Gastroesophageal sphincter (tissue), 3 donors: ENCODE results near the gene FBXO15.

ENCODE experiments used
- EP300 ChIP-seq: sonication (generic); formaldehyde crosslinking; IDR thresholded peaks from one replicate; pipeline ENCODE4 v1.6.1; 2017; ENCODE audit warnings: antibody characterized with exemption, mild to moderate bottlenecking
- POLR2A ChIP-seq, 2 donors: fragments of 450-650 bp; IDR thresholded peaks; one replicate each; pipeline ENCODE4 v1.6.1; 2017; ENCODE audit warnings: antibody characterized with exemption in 2 of 2, mild to moderate bottlenecking in 2 of 2, moderate library complexity in 1 of 2
- TF ChIP-seq, protein P1 (sequence below), 4 experiments: fragments of 200-600 bp in 2 of 4; fragments of 450-650 bp in 2 of 4; sonication (generic) in 1 of 4; IDR thresholded peaks; one replicate each; pipeline ENCODE4 v1.5.1; 2017 to 2019; ENCODE audit warnings: antibody characterized with exemption in 4 of 4, mild to moderate bottlenecking in 2 of 4, moderate library complexity in 2 of 4

DNA sequence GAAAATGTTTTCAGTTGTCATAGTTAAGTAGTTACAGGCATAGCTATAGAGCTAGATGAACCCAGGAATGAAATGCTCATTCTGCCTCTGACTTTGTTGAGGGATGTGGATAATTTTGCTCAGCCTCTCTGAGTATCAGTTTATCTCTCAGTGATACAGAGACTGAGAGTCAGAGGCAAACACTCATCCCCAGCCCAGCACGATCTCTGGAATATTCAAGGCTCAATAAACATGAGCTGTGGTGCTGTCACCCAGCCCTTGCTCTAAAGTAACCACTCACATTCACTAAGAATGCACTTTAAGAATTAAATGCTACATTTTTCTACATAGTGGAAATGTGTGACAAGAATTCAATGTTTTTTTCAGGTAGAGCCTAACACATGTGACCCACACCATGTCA, 31.2 kb upstream of the FBXO15 start:
- TF ChIP-seq, protein P1, sequence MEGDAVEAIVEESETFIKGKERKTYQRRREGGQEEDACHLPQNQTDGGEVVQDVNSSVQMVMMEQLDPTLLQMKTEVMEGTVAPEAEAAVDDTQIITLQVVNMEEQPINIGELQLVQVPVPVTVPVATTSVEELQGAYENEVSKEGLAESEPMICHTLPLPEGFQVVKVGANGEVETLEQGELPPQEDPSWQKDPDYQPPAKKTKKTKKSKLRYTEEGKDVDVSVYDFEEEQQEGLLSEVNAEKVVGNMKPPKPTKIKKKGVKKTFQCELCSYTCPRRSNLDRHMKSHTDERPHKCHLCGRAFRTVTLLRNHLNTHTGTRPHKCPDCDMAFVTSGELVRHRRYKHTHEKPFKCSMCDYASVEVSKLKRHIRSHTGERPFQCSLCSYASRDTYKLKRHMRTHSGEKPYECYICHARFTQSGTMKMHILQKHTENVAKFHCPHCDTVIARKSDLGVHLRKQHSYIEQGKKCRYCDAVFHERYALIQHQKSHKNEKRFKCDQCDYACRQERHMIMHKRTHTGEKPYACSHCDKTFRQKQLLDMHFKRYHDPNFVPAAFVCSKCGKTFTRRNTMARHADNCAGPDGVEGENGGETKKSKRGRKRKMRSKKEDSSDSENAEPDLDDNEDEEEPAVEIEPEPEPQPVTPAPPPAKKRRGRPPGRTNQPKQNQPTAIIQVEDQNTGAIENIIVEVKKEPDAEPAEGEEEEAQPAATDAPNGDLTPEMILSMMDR (IDR thresholded peaks at IDR 0.05), result no peak
- no peak for TF ChIP-seq POLR2A (IDR thresholded peaks at IDR 0.05)
- TF ChIP-seq EP300, result no peak
